Thyroid gland (tissue), 4 donors: ENCODE measurements around the gene HSPA4.

Experiments used
- POLR2A ChIP-seq, 2 donors: fragments of 450-650 bp; IDR thresholded peaks; one replicate each; pipeline ENCODE4 v1.6.1; 2017; ENCODE audit warnings: antibody characterized with exemption in 2 of 2, mild to moderate bottlenecking in 2 of 2, moderate library complexity in 1 of 2
- TF ChIP-seq, protein P1 (sequence below), 6 experiments: fragments of 200-600 bp in 3 of 6; fragments of 450-650 bp in 3 of 6; sonication (generic) in 3 of 6; IDR thresholded peaks; one replicate each; pipeline ENCODE4 v1.5.1; 2016 to 2019; ENCODE audit warnings: antibody characterized with exemption in 6 of 6, mild to moderate bottlenecking in 2 of 6, inconsistent platforms in 1 of 6, moderate library complexity in 1 of 6

GRCh38 chr5:133147815-133148567 is 96.2 kb downstream of the HSPA4 start:
- TF ChIP-seq, protein P1, sequence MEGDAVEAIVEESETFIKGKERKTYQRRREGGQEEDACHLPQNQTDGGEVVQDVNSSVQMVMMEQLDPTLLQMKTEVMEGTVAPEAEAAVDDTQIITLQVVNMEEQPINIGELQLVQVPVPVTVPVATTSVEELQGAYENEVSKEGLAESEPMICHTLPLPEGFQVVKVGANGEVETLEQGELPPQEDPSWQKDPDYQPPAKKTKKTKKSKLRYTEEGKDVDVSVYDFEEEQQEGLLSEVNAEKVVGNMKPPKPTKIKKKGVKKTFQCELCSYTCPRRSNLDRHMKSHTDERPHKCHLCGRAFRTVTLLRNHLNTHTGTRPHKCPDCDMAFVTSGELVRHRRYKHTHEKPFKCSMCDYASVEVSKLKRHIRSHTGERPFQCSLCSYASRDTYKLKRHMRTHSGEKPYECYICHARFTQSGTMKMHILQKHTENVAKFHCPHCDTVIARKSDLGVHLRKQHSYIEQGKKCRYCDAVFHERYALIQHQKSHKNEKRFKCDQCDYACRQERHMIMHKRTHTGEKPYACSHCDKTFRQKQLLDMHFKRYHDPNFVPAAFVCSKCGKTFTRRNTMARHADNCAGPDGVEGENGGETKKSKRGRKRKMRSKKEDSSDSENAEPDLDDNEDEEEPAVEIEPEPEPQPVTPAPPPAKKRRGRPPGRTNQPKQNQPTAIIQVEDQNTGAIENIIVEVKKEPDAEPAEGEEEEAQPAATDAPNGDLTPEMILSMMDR (IDR thresholded peaks at IDR 0.05): no peak
- no peak for TF ChIP-seq POLR2A (IDR thresholded peaks at IDR 0.05)
